DMS53 (cell line): ENCODE results near the gene ANKIB1.
"Not testable (repeated sequence)": the region's sequence is repeated elsewhere in the genome, so short reads cannot be mapped to it uniquely, and the experiment has no call there.

Source experiments
- DNase-seq: peaks from one replicate; lab custom pipeline; 2025; lab: John Stamatoyannopoulos, UW

The ANKIB1 gene

DNA sequence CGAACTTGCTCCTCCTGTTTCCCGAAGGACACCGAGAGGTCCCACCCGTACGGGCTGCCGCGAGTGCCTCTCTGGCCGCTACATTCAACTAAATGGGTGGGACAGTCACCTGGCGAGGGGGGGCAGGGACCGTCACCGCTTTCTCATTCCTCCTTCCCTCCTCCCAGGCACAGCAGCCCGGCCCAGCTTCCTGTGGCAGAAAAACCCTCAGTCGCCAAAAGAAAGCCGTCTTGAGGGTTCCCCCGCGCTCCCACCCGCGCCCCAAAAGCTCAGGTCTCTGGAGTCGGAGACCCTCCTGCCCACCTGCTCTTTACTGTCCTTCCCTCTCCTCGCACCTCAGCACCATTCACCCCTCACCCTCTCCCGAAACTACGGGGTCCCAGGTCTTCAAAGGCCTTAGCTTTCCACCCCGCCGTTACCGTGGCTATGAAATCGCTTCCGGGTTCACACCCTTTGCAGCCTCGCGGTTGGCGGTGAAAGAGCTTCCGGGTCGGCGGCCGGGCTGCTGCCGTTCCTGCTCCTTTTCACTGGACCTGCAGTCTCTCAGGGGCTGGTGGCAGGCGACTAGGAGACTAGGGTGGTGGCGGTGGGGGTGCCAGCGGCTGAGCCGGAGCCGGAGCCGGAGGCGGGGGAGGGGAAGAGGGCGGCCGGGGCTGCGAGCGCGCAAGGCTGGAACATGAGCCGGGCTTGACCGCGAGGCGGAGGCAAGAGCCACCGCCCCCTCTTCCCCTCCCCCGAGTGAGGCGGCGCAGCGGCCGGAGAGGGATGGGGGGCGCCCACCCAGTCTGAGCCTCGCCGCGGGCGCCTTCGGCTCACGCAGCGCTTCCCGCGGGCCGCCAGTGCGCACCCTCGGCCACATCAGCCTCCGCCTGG is at the start of gene ANKIB1, which contains the start of gene KRIT1:
Gene ANKIB1, plus strand, starts transcription at position 488 of the 873 bp plus-strand sequence. CDS start 49,005 bp downstream, outside the sequence.
Gene KRIT1, minus strand, starts transcription at position 428 of the 873 bp plus-strand sequence. CDS start 3,779 bp downstream, outside the sequence.
- peak; percentile 96 for DNase-seq

- no peak for DNase-seq
Observed at GRCh38 chr7:92200791-92201190, 45.0 kb upstream of the ANKIB1 start.

- DNase-seq: no peak
Observed at GRCh38 chr7:92205987-92206386, 39.8 kb upstream of the ANKIB1 start.

DNA sequence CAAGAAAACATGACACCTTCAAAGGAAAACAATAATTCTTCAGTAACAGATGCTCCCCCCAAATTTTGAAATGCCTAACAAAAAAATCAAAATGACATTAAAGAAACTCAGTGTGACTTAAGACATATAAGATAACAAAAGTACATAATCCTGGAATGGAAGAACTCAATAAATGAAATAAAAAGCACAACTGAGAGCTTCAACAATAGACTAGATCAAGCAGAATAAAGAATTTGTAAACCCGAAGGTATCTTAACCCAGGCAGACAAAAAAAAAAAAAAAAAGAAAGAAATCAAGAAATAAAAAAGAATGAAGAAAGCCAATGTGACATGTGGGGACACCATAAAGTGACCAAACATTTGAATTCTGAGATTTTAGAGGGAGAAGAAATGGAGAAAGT is 39.1 kb upstream of the ANKIB1 start:
- DNase-seq: no peak

DNA sequence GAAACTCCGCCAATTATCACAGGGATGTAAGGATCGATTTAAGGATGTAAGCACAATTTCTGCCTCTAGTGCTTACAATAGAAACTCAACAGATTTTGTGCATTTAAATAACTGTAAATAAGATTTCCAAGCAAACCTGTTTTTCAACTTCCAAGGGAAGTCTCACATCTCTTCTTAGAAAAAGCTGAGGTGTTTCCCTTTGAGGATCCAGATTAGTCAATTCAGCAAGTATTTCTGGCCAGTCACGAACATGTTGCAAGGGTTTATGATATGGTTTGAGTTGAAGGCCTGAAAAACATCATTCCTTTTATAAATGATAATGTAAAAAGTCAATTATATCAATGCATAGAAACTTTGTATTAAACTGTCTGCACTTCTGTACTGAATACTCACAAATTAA is 24.0 kb upstream of the ANKIB1 start:
- peak; percentile 27 for DNase-seq

DNA sequence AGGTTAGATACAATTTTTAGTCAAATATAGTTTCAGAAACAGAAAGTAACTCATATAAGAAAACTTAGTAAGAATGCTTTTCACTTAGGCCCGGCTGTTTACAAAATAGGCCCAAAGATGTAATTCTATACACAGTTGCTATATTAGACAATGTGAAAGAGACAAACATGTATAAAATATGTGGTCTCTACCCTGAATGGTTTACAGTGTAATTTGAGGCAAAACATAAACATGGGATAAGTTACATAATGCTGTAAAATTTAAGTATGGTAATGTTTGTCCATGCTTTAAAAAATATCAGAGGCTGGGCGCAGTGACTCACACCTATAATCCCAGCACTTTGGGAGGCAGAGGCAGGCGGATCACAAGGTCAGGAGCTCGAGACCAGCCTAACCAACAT is 18.8 kb upstream of the ANKIB1 start:
- no peak for DNase-seq

- no peak for DNase-seq
Observed at GRCh38 chr7:92228100-92228499, 17.7 kb upstream of the ANKIB1 start.

DNA sequence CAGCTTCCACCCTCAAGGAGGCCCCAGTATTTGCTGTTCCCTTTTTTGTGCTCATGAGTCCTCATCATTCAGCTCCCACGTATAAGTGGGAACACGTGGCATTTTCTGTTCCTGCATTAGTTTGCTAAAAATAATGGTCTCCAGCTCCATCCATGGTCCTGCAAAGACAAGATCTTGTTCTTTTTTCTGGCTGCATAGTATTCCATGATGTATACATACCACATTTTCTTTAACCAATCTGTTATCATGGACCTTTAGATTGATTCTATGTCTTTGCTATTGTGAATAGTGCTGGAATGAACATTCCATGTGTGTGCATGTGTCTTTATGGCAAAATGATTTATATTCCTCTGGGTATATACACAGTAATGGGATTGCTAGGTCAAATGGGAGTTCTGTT is 17.0 kb upstream of the ANKIB1 start:
- no peak for DNase-seq

- DNase-seq: no peak
Observed at GRCh38 chr7:92230547-92230946, 15.2 kb upstream of the ANKIB1 start.

GRCh38 chr7:92242972-92243371 is 2.8 kb upstream of the ANKIB1 start:
- no peak for DNase-seq

DNA sequence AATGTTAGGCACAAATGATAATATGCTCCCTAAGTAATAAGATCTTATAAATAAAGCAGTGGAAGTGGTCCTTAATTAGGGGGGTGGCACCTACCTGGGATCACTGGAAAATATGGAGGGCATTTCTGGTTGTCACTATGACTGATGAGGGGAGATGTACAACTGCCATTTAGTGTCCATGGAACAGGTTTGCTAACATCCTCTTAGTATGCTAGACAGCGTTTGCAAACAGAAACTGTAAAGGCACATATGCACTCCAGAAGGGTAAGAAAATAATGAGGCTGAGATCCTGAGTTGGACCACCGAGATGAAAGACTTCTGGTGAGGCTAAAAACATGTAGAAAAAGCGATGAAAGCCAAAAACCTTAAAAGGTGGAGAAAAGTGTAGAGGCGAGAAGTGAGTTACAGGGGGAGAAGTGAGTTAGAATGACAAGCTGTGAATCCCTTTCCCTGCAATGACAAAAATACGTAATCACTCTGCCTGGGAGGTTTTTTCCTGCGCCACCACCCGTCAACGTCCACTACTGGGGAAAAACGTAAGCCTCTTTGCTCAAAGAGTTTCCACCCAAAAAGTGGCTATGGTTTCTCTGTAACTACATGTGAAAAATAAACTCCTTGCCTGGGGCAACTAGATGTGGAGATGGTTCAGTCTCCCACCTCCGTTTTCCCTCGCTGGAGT is 827 bp upstream of the ANKIB1 start:
- peak; percentile 62 for DNase-seq

GRCh38 chr7:92246360-92247101 is 757 bp downstream of the ANKIB1 start:
- peak; percentile 74 for DNase-seq

DNA sequence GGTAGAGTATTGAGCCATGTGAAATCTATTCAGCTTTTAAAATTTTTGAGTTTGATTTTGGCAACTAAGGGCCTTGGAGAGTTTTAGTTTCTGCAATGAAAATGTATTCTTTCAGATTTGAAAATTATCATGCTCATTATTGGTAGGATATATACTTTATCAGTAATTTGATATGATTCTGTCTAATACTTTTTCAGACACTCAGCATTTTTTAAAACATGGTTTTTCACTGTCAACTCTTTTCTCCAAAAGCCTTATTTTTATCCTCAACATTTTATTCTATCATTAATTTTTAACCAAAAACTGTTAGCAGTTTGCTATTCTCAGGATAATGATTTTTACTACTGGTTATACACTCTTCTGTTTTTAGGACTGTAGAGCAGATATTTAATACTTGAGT is 4.8 kb downstream of the ANKIB1 start:
- no peak for DNase-seq

DNA sequence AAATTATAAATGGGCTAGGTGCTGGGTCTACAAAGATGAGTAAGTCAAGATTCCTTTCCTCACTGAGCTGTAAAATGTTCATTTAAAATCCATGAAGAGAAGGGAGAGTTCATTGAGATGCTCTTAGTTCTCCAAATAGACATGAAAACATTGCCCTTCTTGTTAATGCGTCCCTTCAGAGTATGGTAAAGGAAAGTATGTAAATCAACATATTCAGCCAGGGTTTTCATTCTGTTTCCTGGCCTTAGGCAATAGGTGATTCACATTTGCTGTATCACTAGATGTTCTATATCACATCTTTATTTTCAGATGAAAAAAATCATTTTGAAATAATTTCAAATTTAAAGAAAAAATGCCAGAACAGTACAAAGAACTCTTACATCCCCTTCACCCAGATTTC is 5.4 kb downstream of the ANKIB1 start:
- DNase-seq: no peak

DNA sequence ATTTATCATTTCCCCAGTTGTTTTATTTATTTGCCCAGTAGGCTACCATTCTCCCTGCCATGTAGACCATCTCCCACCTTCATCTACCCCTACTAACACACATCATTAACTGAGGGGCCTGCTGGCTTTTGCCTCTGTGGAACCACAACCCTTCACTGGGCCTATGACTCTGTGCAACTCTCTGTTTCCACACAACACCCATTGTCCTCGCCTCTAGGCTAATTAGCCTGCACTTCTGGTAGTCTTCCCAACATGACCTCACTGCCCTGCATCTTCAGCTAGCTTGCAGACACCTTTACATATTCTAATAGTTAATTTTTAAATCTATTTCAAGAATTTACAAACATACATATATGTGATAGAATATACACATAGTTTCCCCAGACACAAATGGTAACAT is 7.5 kb downstream of the ANKIB1 start:
- DNase-seq: no peak

GRCh38 chr7:92254800-92255199 is 9.0 kb downstream of the ANKIB1 start:
- DNase-seq: not testable (repeated sequence)

DNA sequence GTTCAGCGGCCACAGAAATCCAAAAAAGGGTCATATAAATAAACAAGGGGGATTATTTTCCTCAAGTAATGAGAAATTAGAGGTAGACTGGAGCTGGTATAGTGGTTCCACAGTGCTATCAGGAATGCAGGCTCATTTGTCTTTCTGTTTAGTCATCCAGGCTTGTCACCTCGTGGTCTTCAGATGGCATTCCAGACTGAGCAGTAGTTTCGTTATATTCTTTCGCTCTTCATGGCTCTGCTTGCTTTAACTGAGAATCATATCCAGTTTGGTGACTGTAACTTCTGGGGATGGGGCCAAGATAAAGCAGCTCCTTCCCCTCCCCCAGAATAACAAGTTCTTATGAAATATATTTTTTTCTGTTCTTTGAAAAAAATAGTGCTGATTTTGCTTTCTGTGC is 9.5 kb downstream of the ANKIB1 start:
- no peak for DNase-seq

DNA sequence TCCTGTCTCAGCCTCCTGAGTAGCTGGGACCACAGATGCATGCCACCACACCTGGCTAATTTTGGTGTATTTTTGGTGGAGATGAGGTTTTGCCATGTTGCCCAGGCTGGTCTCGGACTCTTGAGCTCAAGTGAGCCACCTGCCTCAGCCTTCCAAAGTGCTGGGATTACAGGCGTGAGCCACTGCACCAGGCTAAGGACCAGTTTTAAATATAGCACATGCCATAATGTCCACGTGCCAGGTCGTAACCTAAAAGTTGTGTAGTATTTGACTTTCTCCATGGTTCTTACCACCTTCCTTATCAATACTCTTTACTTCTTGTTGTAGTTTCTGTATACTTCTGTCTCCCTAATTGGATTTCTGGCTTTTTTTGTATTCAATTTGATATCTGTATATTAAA is 13.3 kb downstream of the ANKIB1 start:
- no peak for DNase-seq

DNA sequence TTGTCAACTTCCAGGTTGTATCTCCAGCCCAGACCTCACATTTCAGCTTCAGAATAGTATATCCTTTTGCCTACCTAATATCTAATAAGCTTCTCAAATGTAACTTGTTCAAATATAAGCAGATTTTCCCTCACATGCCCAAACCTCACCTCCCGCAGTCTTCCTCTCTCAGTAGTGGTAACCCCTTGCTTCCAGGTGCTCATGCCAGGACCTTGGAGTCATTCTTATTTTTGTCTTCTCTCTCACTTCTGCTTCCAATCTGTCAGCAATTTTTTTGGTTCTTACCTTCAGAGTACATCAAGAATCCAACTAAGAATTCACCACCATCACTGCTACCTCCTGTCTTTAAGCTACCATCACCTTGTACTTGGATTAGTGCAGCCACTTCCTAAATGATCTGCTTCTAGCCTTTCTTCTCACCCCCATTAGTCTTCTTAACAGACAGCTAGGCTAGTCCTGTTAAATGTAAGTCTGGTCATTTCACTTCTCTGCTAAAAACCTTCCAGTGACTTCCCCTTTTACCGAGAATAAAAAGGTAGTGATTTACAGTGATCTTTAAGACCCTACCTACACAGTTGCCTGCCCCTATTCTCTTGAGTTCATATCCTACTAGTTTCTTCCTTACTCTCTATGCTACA is 14.0 kb downstream of the ANKIB1 start:
- no peak for DNase-seq

DNA sequence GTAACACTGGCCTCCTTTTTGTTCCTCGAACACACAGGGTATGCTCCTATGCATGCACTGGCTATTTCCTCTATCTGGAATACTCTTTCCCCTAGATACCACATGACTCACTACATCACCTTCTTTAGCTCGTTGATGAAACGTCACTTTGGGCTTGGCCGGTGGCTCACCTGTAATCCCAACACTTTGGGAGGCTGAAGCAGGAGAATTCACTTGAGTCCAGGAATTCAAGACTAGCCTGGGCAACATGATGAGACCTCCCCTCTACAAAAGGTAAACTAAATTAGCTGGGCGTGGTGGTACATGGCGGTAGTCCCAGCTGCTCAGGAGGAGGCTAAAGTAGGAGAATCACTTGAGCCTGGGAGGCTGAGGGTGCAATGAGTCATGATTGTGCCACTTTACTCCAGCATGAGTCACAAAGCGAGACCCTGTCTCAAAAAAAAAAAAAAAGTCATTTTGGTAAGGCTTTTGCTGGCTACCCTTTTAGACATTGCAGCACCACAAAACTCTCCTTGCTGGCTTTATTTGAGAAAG is 14.5 kb downstream of the ANKIB1 start:
- peak; percentile 77 for DNase-seq

DNA sequence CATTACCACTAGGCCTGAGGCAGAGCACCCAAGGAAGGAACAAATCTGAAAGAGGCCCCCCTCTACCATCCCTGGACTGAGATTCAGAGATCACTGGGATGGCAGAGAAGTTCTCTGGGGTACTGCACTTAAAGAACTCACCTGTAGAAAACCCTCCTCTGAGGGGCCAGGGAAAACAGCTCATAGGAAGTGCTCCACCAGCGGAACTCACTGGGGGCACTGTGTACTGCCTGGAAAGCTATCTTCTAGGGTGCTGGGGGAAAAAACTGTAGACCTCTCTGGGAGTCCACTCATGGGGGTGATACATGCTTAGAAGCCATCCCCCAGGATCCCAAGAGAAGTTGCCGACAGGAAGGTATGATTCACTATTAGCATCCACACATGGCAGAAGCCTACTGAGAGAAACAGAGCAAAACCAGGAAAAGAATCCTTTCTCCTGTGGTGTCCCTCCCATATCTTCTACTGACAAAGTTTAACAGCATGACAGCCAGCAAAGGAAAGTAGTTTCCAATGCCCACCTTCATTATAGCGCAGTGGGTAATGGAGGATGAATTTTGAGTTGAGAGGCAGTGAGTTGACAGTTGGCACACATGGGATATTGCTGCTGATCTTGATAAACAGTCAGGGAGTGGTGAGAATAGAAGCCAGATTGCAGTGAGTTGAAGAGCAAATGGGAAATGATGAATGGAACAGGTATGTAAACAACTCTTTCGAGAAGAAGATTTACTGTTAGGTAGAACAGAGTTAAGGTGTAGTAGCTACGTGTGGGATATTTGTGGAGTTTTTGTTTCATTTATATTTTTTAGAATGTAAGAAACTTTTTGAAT is 20.9 kb downstream of the ANKIB1 start:
- DNase-seq: no peak
